ENCODE measurements around the gene MBD3L2B. TPM values are rescaled to one million over a fixed set of nuclear protein-coding genes. Genes with fewer than 3 reads are reported as not detected.
"Not testable (repeated sequence)": the region's sequence is repeated elsewhere in the genome, so short reads cannot be mapped to it uniquely, and the experiment has no call there.

MBD3L2B gene
- total and polyA plus RNA-seq, 2 experiments from 2014 or later: not detected

DNA sequence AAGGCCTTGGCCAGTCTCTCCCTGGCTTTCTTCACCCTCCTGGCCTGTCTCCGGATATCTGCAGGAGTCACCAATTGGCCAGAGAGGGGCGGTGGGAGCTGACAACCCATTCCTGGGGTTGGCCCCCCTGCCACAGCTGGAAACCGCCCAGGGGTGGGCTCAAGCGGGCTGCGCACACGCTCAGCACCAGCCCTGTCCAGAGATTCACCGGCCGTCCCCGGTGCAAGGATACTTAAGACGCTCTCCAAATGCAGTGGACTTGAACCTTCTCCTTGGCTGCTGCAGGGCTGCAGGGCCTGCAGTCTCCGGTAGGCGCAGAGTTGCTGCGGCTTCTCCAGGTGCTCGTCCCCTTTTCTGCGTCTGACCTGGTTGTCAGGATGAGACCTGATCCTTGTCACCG is 35.1 kb upstream of the MBD3L2B start:
- not testable (repeated sequence) for H3K4me1 Mint-ChIP-seq; H3K27me3 ChIP-seq (ENCODE audit: insufficient read depth); H3K36me3 ChIP-seq (ENCODE audit: insufficient read depth); H3K27ac ChIP-seq (ENCODE audit: low read depth); H3K4me3 ChIP-seq; H2AFZ ChIP-seq; H3K9me3 Mint-ChIP-seq; H3K4me2 ChIP-seq; H3K9me2 ChIP-seq (ENCODE audit: insufficient read depth); ATAC-seq; DNase-seq (ENCODE audit: low spot score); H3K79me2 ChIP-seq (replicated peaks; ENCODE audit: insufficient read depth); H3K4me3 Mint-ChIP-seq; H3F3A ChIP-seq (replicated peaks; ENCODE audit: low read depth); H4K20me1 ChIP-seq (replicated peaks; ENCODE audit: insufficient read depth); H3K27ac Mint-ChIP-seq; H3K36me3 Mint-ChIP-seq (ENCODE audit: low read depth); H3K27me3 Mint-ChIP-seq (ENCODE audit: insufficient read depth, low read depth, poor library complexity); H3K4me1 ChIP-seq (ENCODE audit: insufficient read depth)

DNA sequence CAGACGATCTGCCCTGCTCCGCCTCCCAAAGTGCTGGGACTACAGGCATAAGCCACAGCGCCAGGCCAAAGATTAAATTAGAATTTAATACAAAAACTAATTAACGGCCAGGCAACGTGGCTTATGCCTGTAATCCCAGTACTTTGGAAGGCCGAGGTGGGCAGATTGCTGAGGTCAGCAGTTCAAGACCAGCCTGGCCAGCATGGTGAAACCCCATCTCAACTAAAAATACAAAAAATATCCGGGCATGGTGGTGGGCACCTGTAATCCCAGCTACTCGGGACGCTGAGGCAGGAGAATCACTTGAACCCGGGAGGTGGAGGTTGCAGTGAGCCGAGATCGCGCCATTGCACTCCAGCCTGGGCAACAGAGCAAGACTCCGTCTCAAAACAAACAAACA is 34.4 kb upstream of the MBD3L2B start:
- not testable (repeated sequence) for H3K9me3 Mint-ChIP-seq; H2AFZ ChIP-seq; H3K4me3 ChIP-seq; H3K79me2 ChIP-seq (replicated peaks; ENCODE audit: insufficient read depth); H3K4me1 Mint-ChIP-seq; H3K27me3 ChIP-seq (ENCODE audit: insufficient read depth); H3K4me3 Mint-ChIP-seq; H3K9me2 ChIP-seq (ENCODE audit: insufficient read depth); H3K36me3 ChIP-seq (ENCODE audit: insufficient read depth); H3K27ac ChIP-seq (ENCODE audit: low read depth); DNase-seq (ENCODE audit: low spot score); ATAC-seq; H4K20me1 ChIP-seq (replicated peaks; ENCODE audit: insufficient read depth); H3K36me3 Mint-ChIP-seq (ENCODE audit: low read depth); H3F3A ChIP-seq (replicated peaks; ENCODE audit: low read depth); H3K4me1 ChIP-seq (ENCODE audit: insufficient read depth); H3K4me2 ChIP-seq; H3K27ac Mint-ChIP-seq; H3K27me3 Mint-ChIP-seq (ENCODE audit: insufficient read depth, low read depth, poor library complexity)

- not testable (repeated sequence) for H4K20me1 ChIP-seq (replicated peaks; ENCODE audit: insufficient read depth); H3K27me3 Mint-ChIP-seq (ENCODE audit: insufficient read depth, low read depth, poor library complexity); H3K27ac Mint-ChIP-seq
Measured at GRCh38 chr19:7054635-7055368, 33.6 kb upstream of the MBD3L2B start.

GRCh38 chr19:7052896-7053295 is 31.7 kb upstream of the MBD3L2B start:
- ATAC-seq; H3K27me3 ChIP-seq (ENCODE audit: insufficient read depth); H3K27me3 Mint-ChIP-seq (ENCODE audit: insufficient read depth, low read depth, poor library complexity); H3K4me1 ChIP-seq (ENCODE audit: insufficient read depth); H4K20me1 ChIP-seq (replicated peaks; ENCODE audit: insufficient read depth); H3K27ac ChIP-seq (ENCODE audit: low read depth); H3K4me2 ChIP-seq; H3K9me2 ChIP-seq (ENCODE audit: insufficient read depth); H3K4me3 ChIP-seq; H3F3A ChIP-seq (replicated peaks; ENCODE audit: low read depth); DNase-seq (ENCODE audit: low spot score); H3K36me3 ChIP-seq (ENCODE audit: insufficient read depth); H2AFZ ChIP-seq; H3K36me3 Mint-ChIP-seq (ENCODE audit: low read depth); H3K27ac Mint-ChIP-seq; H3K4me1 Mint-ChIP-seq; H3K4me3 Mint-ChIP-seq; H3K79me2 ChIP-seq (replicated peaks; ENCODE audit: insufficient read depth): not testable (repeated sequence)
- H3K9me3 Mint-ChIP-seq: peaks cover 11% of the 10 kb centered on the region; the same call in 2 of the 3 replicates

More at GRCh38 chr19:7054635-7055368, 33.6 kb upstream of the MBD3L2B start:
- H3K4me3 ChIP-seq; H3K27ac ChIP-seq (ENCODE audit: low read depth); H3K9me3 Mint-ChIP-seq; H3K4me1 Mint-ChIP-seq; H3K36me3 Mint-ChIP-seq (ENCODE audit: low read depth); H3K27me3 ChIP-seq (ENCODE audit: insufficient read depth); H3K4me3 Mint-ChIP-seq; DNase-seq (ENCODE audit: low spot score); ATAC-seq; H3K36me3 ChIP-seq (ENCODE audit: insufficient read depth); H3K9me2 ChIP-seq (ENCODE audit: insufficient read depth); H3F3A ChIP-seq (replicated peaks; ENCODE audit: low read depth); H3K4me1 ChIP-seq (ENCODE audit: insufficient read depth); H2AFZ ChIP-seq; H3K79me2 ChIP-seq (replicated peaks; ENCODE audit: insufficient read depth); H3K4me2 ChIP-seq: not testable (repeated sequence)

- not testable (repeated sequence) for H3K27ac Mint-ChIP-seq; H3K4me2 ChIP-seq; H4K20me1 ChIP-seq (replicated peaks; ENCODE audit: insufficient read depth); H3K4me3 Mint-ChIP-seq; H3K4me3 ChIP-seq; H3K27ac ChIP-seq (ENCODE audit: low read depth); H3K27me3 ChIP-seq (ENCODE audit: insufficient read depth); H3K27me3 Mint-ChIP-seq (ENCODE audit: insufficient read depth, low read depth, poor library complexity); H3K9me2 ChIP-seq (ENCODE audit: insufficient read depth); H2AFZ ChIP-seq; H3K36me3 ChIP-seq (ENCODE audit: insufficient read depth); H3K4me1 ChIP-seq (ENCODE audit: insufficient read depth); H3K79me2 ChIP-seq (replicated peaks; ENCODE audit: insufficient read depth); H3F3A ChIP-seq (replicated peaks; ENCODE audit: low read depth); ATAC-seq; DNase-seq (ENCODE audit: low spot score); H3K36me3 Mint-ChIP-seq (ENCODE audit: low read depth); H3K4me1 Mint-ChIP-seq
- H3K9me3 Mint-ChIP-seq: peaks cover 11% of the 10 kb centered on the region; the same call in 2 of the 3 replicates
Measured at GRCh38 chr19:7051421-7051820, 30.2 kb upstream of the MBD3L2B start.

DNA sequence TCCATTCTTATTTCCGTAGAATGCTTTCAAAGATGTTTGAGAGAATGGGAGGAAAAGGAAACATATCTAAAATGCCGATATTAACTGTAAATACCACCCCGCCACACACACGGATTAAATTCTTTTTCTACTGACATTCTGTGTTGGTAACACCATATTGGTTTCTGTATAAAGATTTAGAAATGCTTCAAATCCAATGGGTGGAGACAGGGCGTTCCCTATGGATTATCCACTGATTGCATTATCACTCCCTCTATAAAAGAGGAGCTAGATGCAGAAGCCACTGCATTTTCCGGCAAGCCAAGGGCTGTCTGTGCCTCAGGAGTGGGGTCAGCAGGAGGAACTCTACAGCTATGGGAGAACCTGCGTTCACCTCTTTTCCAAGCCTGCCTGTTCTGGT is 27.8 kb upstream of the MBD3L2B start, which contains the start of gene MBD3L2:
Gene MBD3L2 (plus strand): TSS at position 301 of the 400 bp plus-strand sequence. CDS start 53 bp downstream, at position 354.
- H3K9me2 ChIP-seq (ENCODE audit: insufficient read depth); H3F3A ChIP-seq (replicated peaks; ENCODE audit: low read depth); H3K4me2 ChIP-seq; H3K27ac ChIP-seq (ENCODE audit: low read depth); H3K4me3 ChIP-seq; H4K20me1 ChIP-seq (replicated peaks; ENCODE audit: insufficient read depth); H3K79me2 ChIP-seq (replicated peaks; ENCODE audit: insufficient read depth); DNase-seq (ENCODE audit: low spot score); H3K4me3 Mint-ChIP-seq; H3K9me3 Mint-ChIP-seq; H3K36me3 ChIP-seq (ENCODE audit: insufficient read depth); H3K36me3 Mint-ChIP-seq (ENCODE audit: low read depth); H3K4me1 Mint-ChIP-seq; H3K27me3 ChIP-seq (ENCODE audit: insufficient read depth); H3K27me3 Mint-ChIP-seq (ENCODE audit: insufficient read depth, low read depth, poor library complexity); ATAC-seq; H3K4me1 ChIP-seq (ENCODE audit: insufficient read depth); H2AFZ ChIP-seq; H3K27ac Mint-ChIP-seq: not testable (repeated sequence)
